Heart left ventricle (tissue), 13 donors: Measurements from ENCODE around the gene UQCC2.

Source experiments
- CTCF ChIP-seq, 12 donors: fragments of 200-600 bp; sonication (generic) in 4 of 12; IDR thresholded peaks; one replicate each; pipeline versions ENCODE4 v1.5.0 to v1.8.0; 2018 to 2022; ENCODE audit warnings: antibody characterized with exemption in 12 of 12, mild to moderate bottlenecking in 5 of 12
- POLR2A ChIP-seq, 2 donors: fragments of 450-650 bp; IDR thresholded peaks; one replicate each; pipeline ENCODE4 v1.6.1; 2017; ENCODE audit warnings: antibody characterized with exemption in 2 of 2, mild to moderate bottlenecking in 2 of 2, moderate library complexity in 2 of 2
- donor health status: ischemic (EF 13 %, LVEDD 7.1; RV severe dilation, severe dysfunction).
- donor health status: DM: no; HTN: yes; CAD: no.
- donor health status: DM: no; HTN: no; CAD: no.
- donor health status: ischemic (EF 25% LVEDD 6.9; RV normal size, moderate dysfunction).
- donor health status: ischemic (EF 25% LVEDD 5.7; RV mildly dilated, moderate dysfunction).
- donor health status: ischemic (EF 35%, LVEDD 5.7; RV mildly dilated, moderate dysfunction).
- donor health status: nonischemic (EF 11% LVEDD 7.7; RV severe dilation, severe dysfunction).
- donor health status: DM: yes; HTN: yes; CAD: no.
- donor health status: PGD.
- donor health status: ischemic (EF 29% LVEDD 5.4; RV normal size, mild dysfunction).
- donor health status: nonischemic (EF 23%, LVEDD 6.1; RV moderate dilation, normal function).

GRCh38 chr6:33661106-33661838, 50.2 kb downstream of the UQCC2 start:
- TF ChIP-seq CTCF (IDR thresholded peaks at IDR 0.05): no peak
- TF ChIP-seq POLR2A (IDR thresholded peaks at IDR 0.05): no peak
